Stimulated activated naive CD8-positive, alpha-beta T cell treated with anti-CD3 and anti-CD28 coated beads, Interleukin-15, Interleukin-2, amounts not matched to agents 100 U/mL and 50 U/mL, for 24 hours (primary cell): Measurements from ENCODE around the gene RPL28.
"Not testable (repeated sequence)": the region's sequence is repeated elsewhere in the genome, so short reads cannot be mapped to it uniquely, and the experiment has no call there.

Experiments used
- ATAC-seq: fragments of 150-1000 bp; cut with Tn5 transposase; one replicate; pipeline ENCODE4 v1.10.0; 2021
- DNase-seq: peaks from one replicate; pipeline ENCODE4 v3.0.0; 2021

The RPL28 gene

GRCh38 chr19:55426042-55426441 lies 40.3 kb downstream of the RPL28 start:
- DNase-seq: no peak
- ATAC-seq: no peak

GRCh38 chr19:55431183-55431582 lies 45.5 kb downstream of the RPL28 start:
- DNase-seq (no peak), ATAC-seq (no peak)

- ATAC-seq: peak; percentile 14
- no peak for DNase-seq
These were observed 46.7 kb downstream of the RPL28 start for GRCh38 chr19:55432241-55432959.

GRCh38 chr19:55433292-55433691 lies 47.6 kb downstream of the RPL28 start:
- DNase-seq (no peak), ATAC-seq (no peak)

GRCh38 chr19:55434356-55434919 lies 48.7 kb downstream of the RPL28 start:
- no peak for DNase-seq

GRCh38 chr19:55435020-55435419 lies 49.3 kb downstream of the RPL28 start:
- ATAC-seq: no peak
- DNase-seq: no peak

More at GRCh38 chr19:55434356-55434919, 48.7 kb downstream of the RPL28 start:
- no peak for ATAC-seq

GRCh38 chr19:55436847-55437246 lies 51.1 kb downstream of the RPL28 start:
- DNase-seq: no peak

GRCh38 chr19:55437410-55437809 lies 51.7 kb downstream of the RPL28 start:
- DNase-seq: peak; percentile 45
- peak; percentile 14 for ATAC-seq

More at GRCh38 chr19:55436847-55437246, 51.1 kb downstream of the RPL28 start:
- ATAC-seq: no peak

GRCh38 chr19:55439052-55439451 lies 53.3 kb downstream of the RPL28 start:
- no peak for ATAC-seq

GRCh38 chr19:55440411-55441105 lies 54.8 kb downstream of the RPL28 start:
- ATAC-seq (no peak), DNase-seq (peak; percentile 47)

More at GRCh38 chr19:55439052-55439451, 53.3 kb downstream of the RPL28 start:
- no peak for DNase-seq

- DNase-seq (no peak), ATAC-seq (no peak)
These were observed 55.6 kb downstream of the RPL28 start for GRCh38 chr19:55441319-55441691.

- DNase-seq: peak; percentile 31
- no peak for ATAC-seq
These were observed 56.1 kb downstream of the RPL28 start for GRCh38 chr19:55441692-55442321.

- DNase-seq: no peak
These were observed 56.7 kb downstream of the RPL28 start for GRCh38 chr19:55442372-55442961.

GRCh38 chr19:55443045-55443823 lies 57.5 kb downstream of the RPL28 start, which contains the start of gene SHISA7:
TSS of gene SHISA7 (minus strand) at chr19:55443300. CDS start at chr19:55442863, 437 bp downstream.
- ATAC-seq: no peak
- DNase-seq: no peak

More at GRCh38 chr19:55442372-55442961, 56.7 kb downstream of the RPL28 start:
- no peak for ATAC-seq

- ATAC-seq (no peak), DNase-seq (no peak)
These were observed 58.2 kb downstream of the RPL28 start for GRCh38 chr19:55443824-55444480.

- DNase-seq (no peak), ATAC-seq (no peak)
These were observed 58.9 kb downstream of the RPL28 start for GRCh38 chr19:55444646-55445045.

- ATAC-seq: no peak
- no peak for DNase-seq
These were observed 60.3 kb downstream of the RPL28 start for GRCh38 chr19:55446060-55446459.

- ATAC-seq (peak; percentile 24), DNase-seq (no peak)
These were observed 61.9 kb downstream of the RPL28 start for GRCh38 chr19:55447421-55448174.

GRCh38 chr19:55448175-55448490 lies 62.4 kb downstream of the RPL28 start:
- ATAC-seq, DNase-seq: not testable (repeated sequence)

GRCh38 chr19:55449469-55449868 lies 63.7 kb downstream of the RPL28 start:
- DNase-seq: no peak
- no peak for ATAC-seq
